HG03460 (cell line): Measurements from ENCODE around the gene GPR143.
"Not testable (repeated sequence)": the region's sequence is repeated elsewhere in the genome, so short reads cannot be mapped to it uniquely, and the experiment has no call there.

Experiments
- ATAC-seq: cut with Tn5 transposase; IDR thresholded peaks from one replicate; pipeline ENCODE4 v1.9.1; 2021; ENCODE audit not compliant: unreplicated experiment

Gene GPR143

DNA sequence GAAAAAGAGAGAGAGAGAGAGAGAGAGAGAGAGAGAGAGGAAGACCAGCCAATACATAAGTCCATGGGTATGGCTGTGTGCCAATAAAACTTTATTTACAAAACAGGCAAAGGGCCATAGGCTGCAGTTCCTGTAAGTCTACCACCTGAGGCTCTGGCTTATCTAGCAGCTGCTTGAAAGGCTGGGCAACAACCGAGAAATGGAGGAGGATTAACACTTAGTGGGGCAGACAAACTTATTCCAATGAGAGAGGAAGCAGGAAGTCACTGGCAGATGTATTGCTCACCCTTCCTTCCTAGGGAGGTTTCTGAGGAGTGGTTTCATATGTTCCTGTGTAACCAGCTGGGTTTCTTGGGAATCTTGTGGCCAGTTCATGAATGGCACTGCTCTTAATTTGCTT lies 4.7 kb upstream of the GPR143 start:
- ATAC-seq = no peak

DNA sequence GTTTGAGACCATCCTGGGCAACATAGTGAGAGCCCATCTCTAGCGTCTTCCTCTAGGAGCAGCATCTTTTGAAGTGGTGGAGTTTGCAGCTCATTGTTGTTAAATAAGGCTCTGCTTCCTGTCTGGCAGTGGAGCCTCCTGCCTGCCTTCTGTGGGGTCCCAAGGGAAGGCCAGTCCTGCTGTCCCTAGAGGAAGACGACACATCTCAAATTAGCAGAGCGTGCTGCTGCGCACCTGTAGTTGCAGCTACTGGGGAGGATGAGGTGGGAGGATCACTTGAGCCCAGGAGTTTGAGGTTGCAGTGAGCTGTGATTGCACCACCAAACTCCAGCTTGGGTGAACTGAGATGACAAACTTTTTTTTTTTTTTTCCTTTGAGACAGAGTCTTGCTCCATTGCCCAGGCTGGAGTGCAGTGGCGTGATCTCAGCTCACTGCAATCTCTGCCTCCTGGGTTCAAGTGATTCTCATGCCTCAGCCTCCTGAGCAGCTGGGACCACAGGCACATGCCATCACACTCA lies 2.7 kb upstream of the GPR143 start:
- ATAC-seq = not testable (repeated sequence)

DNA sequence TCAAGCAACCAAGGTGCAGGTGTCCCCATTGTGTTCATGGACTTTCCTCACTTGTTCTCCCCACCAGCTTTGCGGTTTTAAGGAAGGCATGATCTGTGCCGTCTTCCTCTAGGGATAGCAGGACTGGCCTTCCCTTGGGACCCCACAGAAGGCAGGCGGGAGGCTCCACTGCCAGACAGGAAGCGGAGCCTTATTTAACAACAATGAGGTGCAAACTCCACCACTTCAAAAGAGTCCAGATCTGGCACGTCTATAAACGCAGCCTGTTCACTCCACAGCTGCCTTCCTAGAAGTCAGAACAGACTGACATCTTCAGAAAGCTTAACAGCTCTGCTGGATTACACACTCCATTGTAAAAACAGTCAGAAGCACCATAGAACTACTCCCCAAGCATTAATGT lies 1.7 kb upstream of the GPR143 start:
- ATAC-seq = no peak

DNA sequence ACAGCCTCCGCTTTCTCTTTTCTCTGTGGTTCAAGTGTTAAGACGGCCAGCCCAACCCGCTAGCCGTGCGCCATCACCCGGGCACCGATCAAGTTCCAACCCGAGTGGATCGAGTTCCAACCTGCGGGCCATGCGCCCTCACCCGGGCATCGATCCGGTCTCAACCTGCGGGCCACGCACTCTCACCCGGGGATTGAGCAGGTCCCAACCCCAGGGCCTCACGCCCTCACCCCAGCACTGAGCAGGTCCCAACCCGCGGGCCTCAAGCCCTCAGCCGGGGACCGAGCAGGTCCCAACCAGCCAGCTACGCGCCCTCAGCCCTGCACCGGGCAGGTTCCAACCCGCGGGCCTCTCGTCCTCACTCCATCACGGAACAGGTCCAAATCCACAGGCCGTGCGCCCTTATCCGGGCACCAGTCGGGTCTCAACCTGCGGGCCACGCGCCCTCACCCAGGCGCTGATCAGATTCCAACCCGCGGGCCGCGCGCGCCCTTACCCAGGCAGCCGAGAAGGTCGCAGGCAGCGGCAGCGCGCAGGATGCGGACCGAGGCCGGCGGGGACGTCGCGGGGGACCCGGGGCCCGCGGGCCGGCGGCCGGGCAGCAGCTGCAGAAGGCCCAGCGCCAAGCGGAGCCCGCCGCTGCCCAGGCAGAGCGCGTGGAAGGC lies 443 bp downstream of the GPR143 start:
- no peak for ATAC-seq

DNA sequence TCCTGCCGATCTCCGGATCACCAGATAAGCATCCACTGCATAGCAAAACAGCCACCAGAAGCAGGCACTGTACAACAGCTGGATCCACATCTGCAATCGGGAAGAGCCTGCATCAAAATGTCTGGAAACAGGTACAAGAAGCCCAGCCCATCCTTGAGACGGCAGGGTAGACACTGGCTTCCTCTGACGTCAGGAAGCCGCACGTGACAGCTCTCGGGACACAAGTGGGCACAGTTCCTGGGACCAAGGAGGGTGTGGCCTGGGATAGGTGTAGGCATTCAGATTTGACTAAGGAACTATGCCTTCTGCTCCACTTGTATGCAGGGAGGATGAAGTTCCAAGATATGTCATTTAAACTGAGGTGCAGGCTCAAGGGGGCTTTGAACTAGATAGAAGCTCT lies 6.3 kb downstream of the GPR143 start:
- ATAC-seq = no peak

DNA sequence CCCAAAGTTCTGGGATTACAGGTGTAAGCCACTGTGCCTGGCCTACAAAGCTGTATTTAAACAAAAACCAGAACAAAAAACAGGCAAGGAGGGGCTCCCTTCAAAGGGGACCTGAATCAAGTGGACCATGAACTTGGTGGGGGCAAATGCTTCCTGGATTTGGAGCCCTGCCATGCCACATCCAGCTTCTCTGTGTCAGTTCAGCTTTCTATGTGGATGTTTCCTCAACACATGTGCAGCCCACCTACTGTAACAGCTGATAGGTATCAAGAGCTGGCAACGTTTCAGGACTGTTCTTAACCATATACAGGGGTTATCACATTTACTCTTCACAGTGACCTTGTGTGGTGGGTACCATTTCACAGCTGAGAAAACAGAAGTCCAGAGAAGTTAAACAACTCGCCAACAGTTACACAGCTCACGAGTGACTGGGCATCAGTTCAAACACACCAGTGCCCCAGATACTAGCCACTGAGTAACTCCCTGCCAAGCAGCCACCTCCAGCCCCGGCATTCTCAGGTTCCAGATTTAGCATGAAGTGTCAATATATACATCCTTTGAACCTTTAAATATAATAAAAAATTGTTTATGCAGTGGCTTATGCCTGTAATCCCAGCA lies 7.5 kb downstream of the GPR143 start:
- ATAC-seq = no peak

DNA sequence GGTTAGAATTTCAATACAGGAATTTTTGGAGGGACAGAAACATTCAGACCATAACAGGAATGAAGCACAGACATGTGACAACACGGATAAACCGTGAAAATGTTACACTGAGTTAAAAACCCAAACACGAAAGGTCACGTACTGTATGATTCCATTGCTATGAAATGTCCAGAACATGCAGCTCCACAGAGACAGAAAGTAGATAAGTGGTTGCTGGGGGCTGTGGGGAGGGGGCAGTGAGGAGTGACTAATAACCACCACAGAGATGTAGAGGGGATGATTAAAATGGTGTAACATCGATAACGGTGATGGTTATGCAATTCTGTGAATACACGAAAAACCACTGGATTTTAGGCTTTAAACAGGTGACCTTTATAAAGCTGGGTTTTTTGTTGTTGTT lies 8.3 kb downstream of the GPR143 start:
- no peak for ATAC-seq

DNA sequence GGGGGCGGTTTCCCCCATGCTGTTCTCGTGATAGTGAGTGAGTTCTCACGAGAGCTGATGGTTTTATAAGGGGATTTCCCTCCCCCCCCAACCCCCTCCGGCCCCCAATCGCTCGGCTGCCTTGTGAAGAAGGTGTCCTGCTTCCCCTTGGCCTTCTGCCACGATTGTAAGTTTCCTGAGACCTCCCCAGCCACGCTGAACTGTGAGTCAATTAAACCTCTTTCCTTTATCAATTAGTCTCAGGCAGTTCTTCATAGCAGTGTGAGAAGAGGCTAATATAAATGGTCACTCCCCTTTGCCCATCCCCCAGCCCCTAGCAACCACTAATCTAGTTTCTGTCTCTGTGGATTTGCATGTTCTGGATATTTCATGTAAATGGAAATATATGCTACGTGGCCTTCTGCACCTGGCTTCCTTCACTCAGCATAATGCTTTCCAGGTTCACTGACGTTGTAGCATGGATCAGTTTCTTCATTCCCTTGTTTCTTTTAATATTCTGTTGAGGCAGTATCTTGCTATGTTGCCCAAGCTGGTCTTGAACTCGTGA lies 16.4 kb downstream of the GPR143 start:
- no peak for ATAC-seq

DNA sequence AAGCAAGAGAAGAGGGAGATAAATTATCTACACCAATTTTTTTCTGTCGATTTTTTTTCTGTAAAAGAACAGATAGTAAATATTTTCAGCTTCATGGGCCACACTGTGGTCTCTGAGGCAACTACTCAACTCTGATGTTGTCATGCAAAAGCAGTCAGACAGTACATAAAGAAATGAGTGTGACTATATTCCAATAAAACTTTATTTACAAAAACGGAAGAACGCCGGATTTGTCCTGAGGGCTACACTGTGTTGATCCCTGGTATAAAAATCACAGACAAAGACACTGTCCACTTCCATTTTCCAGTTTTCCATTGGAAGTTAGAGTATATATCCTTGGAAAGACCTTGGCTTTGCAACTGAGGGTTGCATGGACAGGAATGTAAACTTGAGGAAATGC lies 18.0 kb downstream of the GPR143 start:
- no peak for ATAC-seq

DNA sequence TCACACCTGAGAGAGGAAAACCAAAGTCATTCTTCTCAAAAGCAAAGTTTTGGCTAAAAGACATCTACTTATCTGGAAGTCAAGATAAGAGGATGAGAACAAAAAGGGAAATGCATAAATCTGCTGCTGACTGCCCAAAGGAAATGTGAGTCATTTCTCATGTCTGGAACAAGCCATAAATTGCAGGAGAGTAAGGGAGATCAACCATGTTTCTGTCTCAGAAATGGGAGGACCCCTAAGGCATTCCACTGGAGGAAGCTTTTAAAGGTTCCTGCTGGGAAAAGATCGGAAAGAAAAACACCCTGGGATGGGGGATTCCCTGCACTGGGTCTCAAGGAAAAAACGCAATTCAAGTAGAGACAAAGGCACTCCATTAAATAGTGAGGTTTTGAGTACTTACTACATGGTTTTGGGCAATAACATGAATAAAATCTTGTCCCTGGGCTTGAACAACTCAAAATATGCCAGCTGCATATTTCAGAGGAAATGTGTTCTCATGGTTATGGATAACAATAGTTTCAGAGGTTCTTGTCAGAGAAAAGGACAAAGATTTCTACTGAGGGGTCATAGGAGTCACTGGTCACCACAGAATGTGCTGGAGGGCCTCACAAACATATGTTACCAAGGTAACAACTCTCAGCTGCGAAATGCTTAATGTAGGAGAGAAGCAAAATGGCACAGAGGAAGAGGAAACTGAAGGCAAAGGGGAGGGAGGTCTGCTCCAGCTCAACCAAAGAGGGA lies 19.3 kb downstream of the GPR143 start:
- no peak for ATAC-seq

DNA sequence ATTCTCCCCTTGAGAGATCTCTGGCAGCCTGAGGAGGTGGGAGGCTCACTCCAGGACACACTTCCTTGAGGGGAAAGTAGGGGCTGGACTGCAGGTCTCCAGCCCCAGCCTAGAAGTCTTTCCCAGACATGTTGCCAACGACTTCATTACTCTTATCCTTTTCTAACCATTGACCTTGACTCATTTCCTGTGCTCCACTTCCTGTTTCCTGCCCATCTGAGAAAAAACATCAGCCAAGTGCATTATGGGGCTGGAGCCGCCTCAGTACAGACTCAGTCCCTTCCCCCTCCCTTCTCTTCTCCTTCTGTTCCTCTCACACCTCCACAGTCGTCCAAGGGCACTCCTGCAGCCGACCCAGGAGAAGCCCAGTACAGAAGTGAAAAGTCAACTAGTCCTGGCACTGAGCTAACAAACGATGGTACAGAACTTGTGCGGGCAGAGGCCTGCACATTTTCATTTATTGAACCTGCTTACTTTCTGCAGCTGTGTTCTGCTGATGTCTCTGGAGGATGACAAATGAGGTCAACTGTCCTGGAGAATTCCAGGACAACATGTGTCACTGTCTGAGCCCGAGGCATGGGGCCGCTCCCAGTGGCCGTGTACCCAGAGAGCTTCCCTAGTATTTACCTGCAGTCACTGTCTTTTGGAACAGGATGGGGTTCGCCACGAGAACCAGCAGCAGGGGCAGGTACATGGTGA lies 20.1 kb downstream of the GPR143 start:
- no peak for ATAC-seq

DNA sequence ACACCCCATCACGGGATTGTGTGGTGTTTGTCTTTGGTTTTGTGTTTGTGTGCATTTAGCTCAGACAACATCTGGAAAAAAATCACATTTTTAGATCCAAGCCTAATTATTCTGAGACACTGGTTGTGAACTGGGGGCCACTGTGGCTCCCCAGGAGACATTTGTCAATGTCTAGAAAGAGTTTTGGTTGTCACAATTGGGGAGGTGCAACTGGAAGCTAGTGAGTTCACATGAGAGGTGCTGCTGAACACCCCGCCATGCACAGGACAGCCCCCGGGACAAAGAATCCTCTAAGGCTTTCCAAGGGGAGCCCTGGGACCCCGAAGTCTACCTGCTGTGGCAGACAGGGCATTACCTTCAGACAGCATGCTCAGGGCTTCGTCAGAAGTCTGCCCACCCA lies 26.5 kb downstream of the GPR143 start:
- ATAC-seq = no peak

DNA sequence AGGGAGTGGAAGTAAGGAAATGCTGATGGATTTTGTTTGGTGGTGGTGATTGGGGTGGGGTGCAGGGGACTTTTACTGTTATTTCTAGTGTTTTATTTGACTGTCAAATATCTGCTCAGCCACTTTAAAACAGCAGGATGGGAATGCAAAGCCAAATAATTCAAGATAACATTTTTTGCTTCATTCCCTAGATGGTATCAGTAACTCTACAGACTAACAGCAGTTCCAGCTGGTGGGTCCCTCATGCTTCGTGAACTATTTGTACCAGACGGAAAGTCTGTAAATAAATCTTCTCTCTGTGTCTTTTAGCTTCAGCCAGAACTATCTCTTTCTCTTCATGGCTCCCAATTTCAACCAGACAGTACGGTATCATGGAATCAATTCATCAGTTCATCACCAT lies 27.5 kb downstream of the GPR143 start:
- ATAC-seq = no peak

DNA sequence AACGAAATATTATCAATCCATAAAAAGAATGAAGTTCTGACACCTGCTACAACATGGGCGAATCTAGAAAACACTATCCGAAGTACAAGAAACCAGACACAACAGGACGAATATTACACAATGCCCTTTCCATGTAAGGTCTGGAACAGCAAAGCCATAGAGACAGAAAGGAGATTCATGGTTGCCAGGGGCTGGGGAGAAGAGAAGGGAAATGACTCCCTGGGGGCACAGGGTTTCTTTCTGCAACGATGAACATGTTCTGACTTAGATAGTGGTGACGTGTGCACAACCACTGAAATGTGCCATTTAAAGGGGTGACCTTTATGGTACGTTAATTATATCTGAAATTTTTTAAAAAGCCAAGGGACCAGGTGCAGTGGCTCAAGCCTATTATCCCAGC lies 28.3 kb downstream of the GPR143 start:
- ATAC-seq = no peak

DNA sequence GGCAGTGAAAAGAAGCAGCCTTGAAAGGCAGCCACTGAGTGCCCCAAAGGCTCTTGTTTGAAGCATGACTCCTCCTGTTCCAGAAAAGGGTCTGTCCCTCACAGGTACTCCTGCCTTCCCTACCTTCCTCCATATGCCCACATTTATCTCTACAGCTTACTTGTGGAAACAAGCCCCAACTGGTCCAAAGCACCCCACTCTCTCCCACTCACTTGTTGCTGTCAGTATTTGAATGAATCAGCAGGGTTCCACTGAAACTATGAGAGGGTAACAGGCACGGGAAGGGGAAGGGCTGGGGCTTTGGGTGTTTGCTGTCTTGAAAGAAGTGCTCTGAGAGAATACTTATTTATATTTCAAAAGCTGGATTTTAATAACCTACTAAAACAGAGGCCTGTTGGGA lies 34.9 kb downstream of the GPR143 start:
- ATAC-seq = no peak

DNA sequence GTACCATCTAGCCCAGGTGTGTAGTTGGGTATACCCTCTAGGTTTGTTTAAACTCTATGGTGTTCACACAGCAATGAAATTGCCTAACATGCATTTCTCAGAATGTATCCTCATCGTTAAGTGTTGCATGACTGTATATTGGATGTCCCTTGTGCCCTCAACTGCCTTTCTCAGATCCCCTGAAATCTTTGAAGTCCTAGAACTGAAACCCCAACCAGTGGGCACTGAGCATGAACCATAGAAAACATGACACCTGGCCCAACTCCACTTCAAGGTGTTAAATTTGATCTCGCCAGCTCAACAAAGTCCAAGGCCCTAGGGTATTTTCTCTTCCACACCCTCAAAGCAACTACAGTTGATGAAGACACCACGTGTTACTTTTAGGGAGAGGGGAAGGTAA lies 35.6 kb downstream of the GPR143 start:
- ATAC-seq = no peak

DNA sequence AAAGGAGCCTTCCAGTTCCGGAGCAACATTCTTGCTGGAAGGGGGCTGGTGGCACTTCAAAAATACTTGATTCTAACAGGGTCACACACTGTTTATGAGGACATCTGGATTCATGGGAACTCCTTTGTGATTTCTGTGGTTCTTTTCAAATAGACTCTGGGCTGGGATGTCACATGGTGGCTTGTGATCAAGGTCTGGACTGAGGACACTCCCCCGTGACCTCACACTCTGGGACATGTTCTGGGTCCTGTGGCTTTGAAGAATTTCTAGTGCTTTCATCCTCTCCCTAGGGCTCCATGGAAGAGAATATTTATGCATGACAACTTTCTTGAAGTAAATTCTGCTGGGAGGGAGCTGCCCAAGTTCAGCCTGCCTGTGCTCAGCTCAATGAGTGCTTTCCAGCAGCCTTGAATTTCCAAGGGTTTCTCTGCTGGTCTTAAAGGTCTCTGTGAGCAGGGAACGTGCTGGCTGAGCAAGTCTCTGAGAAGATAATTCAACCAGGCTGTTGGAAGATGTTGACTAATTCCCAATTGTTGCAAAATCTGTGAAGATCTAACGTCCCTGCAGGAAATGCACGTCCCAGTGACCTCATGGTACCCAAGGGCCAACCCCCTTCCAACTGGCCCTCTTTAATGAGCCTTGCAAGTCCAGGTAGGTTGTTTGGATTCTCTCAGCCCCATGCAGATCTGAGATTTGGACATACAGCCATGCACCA lies 36.3 kb downstream of the GPR143 start:
- no peak for ATAC-seq

DNA sequence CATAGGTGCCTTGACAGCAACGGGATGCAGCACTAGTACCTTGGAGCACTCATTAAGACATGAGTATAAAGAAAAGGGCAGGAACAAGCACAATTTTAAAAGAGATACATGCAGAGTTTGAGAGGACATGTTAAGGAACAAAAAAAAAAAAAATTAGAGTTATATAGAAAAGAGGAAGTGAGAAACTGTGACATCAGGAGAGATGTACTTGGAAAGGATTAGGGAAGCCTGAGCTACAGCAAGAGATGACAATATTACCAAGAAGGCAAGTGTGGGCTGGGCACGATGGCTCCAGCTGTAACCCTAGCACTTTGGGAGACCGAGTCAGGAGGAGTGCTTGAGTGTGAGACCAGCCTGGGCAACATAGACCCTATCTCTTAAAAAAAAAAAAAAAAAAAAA lies 37.4 kb downstream of the GPR143 start:
- ATAC-seq = no peak

DNA sequence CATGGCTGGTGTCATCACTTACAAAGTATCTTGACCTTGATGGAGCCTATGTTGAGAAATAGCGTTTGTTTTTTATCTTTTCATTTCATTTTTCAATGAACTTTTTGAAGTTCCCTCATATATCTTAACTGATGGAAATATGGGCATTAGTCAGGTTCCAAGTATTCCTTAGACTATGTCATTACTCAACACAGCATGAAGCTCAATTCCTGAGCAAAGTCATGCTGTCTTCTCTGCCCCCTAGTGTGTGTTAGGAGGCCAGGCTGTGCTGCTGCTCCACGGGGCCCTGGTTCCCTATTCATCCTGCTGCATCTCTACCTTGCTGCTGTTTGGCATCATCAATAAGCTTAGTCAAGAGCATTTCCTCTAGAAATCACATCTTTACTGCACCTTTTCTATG lies 40.9 kb downstream of the GPR143 start:
- ATAC-seq = no peak

DNA sequence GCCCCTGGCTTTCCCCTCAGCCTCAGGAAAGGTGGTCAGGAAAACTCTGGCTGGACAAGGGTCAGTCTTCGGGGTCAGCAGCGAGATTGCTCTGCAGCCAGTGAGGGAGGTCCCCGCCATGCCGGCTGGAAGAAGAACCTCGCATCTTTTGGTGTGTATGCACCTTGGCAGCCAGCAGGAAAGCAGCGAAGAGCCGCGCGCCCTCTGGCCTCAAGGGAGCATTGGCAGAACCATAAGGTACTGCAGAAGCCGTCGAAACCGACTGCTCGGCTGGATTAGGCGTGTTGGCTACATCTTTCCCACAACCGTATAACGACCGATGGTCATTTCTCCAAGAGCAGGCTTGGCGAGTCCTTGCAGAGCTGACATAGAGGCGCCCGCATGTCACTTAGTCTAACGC lies 48.3 kb downstream of the GPR143 start:
- ATAC-seq = no peak

DNA sequence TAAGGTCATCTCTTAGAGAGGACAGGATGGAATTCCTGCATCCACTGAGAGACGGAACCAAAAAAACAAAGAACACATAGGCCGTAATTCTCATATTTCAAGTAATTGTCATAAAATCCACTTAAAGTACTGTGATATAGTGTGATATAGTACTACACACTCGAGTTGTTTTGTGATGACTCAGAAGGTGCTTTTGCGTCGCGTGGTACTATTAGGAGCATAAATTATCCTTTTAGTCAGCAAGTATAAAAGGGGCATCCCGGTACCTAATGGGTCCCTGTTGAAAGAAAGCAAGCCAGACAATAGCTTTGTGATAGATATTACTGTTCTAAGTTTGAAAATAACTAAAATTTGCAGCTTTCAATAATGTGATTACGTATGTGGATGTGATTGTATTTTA lies 55.3 kb downstream of the GPR143 start:
- no peak for ATAC-seq
